H9 (cell line): ENCODE results near the gene SLC6A19. TPM values are rescaled to one million over a fixed set of nuclear protein-coding genes. Genes with fewer than 3 reads are reported as not detected.

Experiments
- DNase-seq: peaks from one replicate; pipeline ENCODE4 v3.0.0-alpha.2; 2017
- H2AFZ ChIP-seq: one replicate; pipeline ENCODE4 v1.6.1; 2013; ENCODE audit warnings: mild to moderate bottlenecking, low read length, control low read depth, moderate library complexity
- H2AK5ac ChIP-seq: 2 replicates; pipeline ENCODE4 v1.6.1; 2013; ENCODE audit warnings: low read length, control low read depth, mixed read lengths; ENCODE audit not compliant: insufficient read length
- H2BK120ac ChIP-seq: one replicate; pipeline ENCODE4 v1.6.1; 2013; ENCODE audit warnings: low read depth, mild to moderate bottlenecking, low read length, control low read depth, inconsistent platforms; ENCODE audit not compliant: poor library complexity, severe bottlenecking
- H2BK12ac ChIP-seq: 2 replicates; pipeline ENCODE4 v1.6.1; 2013; ENCODE audit warnings: low read length, control low read depth, mixed read lengths, low read depth; ENCODE audit not compliant: insufficient read length
- H2BK15ac ChIP-seq: 2 replicates; pipeline ENCODE4 v1.6.1; 2013; ENCODE audit warnings: low read depth, low read length, control low read depth
- H2BK20ac ChIP-seq: one replicate; pipeline ENCODE4 v1.6.1; 2013; ENCODE audit warnings: low read depth, mild to moderate bottlenecking, low read length, control low read depth, inconsistent platforms; ENCODE audit not compliant: poor library complexity, severe bottlenecking
- H2BK5ac ChIP-seq: 2 replicates; pipeline ENCODE4 v1.6.1; 2013; ENCODE audit warnings: low read length, control low read depth, mixed read lengths; ENCODE audit not compliant: insufficient read length
- H3K14ac ChIP-seq: 2 replicates; pipeline ENCODE4 v1.6.1; 2013; ENCODE audit warnings: low read length, control low read depth; ENCODE audit not compliant: insufficient read depth
- H3K18ac ChIP-seq: 2 replicates; pipeline ENCODE4 v1.6.1; 2013; ENCODE audit warnings: low read depth, mild to moderate bottlenecking, mixed read lengths, low read length, control low read depth; ENCODE audit not compliant: insufficient read length
- H3K23ac ChIP-seq: 2 replicates; pipeline ENCODE4 v1.6.1; 2013; ENCODE audit warnings: low read length, control low read depth, mixed read lengths, low read depth; ENCODE audit not compliant: insufficient read length
- H3K23me2 ChIP-seq: 2 replicates; pipeline ENCODE4 v1.6.1; 2013; ENCODE audit warnings: low read depth, mild to moderate bottlenecking, mixed read lengths, low read length, control low read depth; ENCODE audit not compliant: insufficient read length, poor library complexity, severe bottlenecking
- H3K27ac ChIP-seq: 2 replicates; pipeline ENCODE4 v1.5.1; 2013; ENCODE audit warnings: low read length, control low read depth, mixed read lengths, low read depth; ENCODE audit not compliant: insufficient read length
- H3K27me3 ChIP-seq: 2 replicates; pipeline ENCODE4 v1.6.1; 2013; ENCODE audit warnings: low read length, control low read depth, inconsistent platforms; ENCODE audit not compliant: insufficient read depth
- H3K4ac ChIP-seq: 2 replicates; pipeline ENCODE4 v1.6.1; 2013; ENCODE audit warnings: low read depth, mild to moderate bottlenecking, control low read depth, inconsistent platforms, low read length, moderate library complexity
- H3K4me1 ChIP-seq: 2 replicates; pipeline ENCODE4 v1.6.1; 2013; ENCODE audit warnings: low read length, control low read depth, inconsistent platforms; ENCODE audit not compliant: insufficient read depth
- H3K4me2 ChIP-seq: 2 replicates; pipeline ENCODE4 v1.6.1; 2013; ENCODE audit warnings: low read length, control low read depth, mixed read lengths; ENCODE audit not compliant: insufficient read length, insufficient read depth
- H3K56ac ChIP-seq: 2 replicates; pipeline ENCODE4 v1.6.1; 2013; ENCODE audit warnings: low read depth, mild to moderate bottlenecking, mixed read lengths, low read length, control low read depth; ENCODE audit not compliant: insufficient read length
- H3K79me1 ChIP-seq: 2 replicates; pipeline ENCODE4 v1.6.1; 2013; ENCODE audit warnings: low read depth, mild to moderate bottlenecking, moderate library complexity, low read length, control low read depth, inconsistent platforms; ENCODE audit not compliant: insufficient read depth, poor library complexity, severe bottlenecking
- H3K79me2 ChIP-seq: 2 replicates; pipeline ENCODE4 v1.6.1; 2013; ENCODE audit warnings: low read length, control low read depth, inconsistent platforms; ENCODE audit not compliant: insufficient read depth
- H3K9ac ChIP-seq: 2 replicates; pipeline ENCODE4 v1.6.1; 2013; ENCODE audit warnings: low read length, control low read depth, mixed read lengths; ENCODE audit not compliant: insufficient read length; ENCODE audit errors: extremely low read depth
- H3K9me3 ChIP-seq: one replicate; pipeline ENCODE4 v1.6.1; 2013; ENCODE audit warnings: low read depth, low read length, inconsistent platforms; ENCODE audit not compliant: control insufficient read depth
- H3T11ph ChIP-seq: one replicate; pipeline ENCODE4 v1.6.1; 2013; ENCODE audit warnings: mild to moderate bottlenecking, low read length, control low read depth, inconsistent platforms
- H4K20me1 ChIP-seq: one replicate; pipeline ENCODE4 v1.6.1; 2013; ENCODE audit not compliant: control insufficient read depth, insufficient read length, insufficient read depth
- H4K5ac ChIP-seq: 2 replicates; pipeline ENCODE4 v1.6.1; 2013; ENCODE audit warnings: low read depth, mild to moderate bottlenecking, mixed read lengths, low read length, control low read depth; ENCODE audit not compliant: insufficient read length
- H4K8ac ChIP-seq: replicated peaks from 2 replicates; pipeline ENCODE4 v1.6.1; 2013; ENCODE audit warnings: low read length, control low read depth, mixed read lengths, low read depth; ENCODE audit not compliant: insufficient read length
- H4K91ac ChIP-seq: 2 replicates; pipeline ENCODE4 v1.6.1; 2013; ENCODE audit warnings: low read depth, mild to moderate bottlenecking, moderate library complexity, mixed read lengths, low read length, control low read depth; ENCODE audit not compliant: insufficient read length
- H3K27ac Mint-ChIP-seq, 3 experiments: 2 replicates in 2 of 3; 3 replicates in 1 of 3; pipeline ENCODE4 v1.8.0; 2020 to 2021; ENCODE audit warnings: mixed read lengths in 3 of 3, mild to moderate bottlenecking in 1 of 3, moderate library complexity in 1 of 3
- H3K27me3 Mint-ChIP-seq: 2 replicates; pipeline ENCODE4 v1.8.0; 2021; ENCODE audit warnings: low read depth, mild to moderate bottlenecking, moderate library complexity, mixed read lengths
- H3K36me3 Mint-ChIP-seq, 3 experiments: 2 replicates in 2 of 3; 3 replicates in 1 of 3; pipeline ENCODE4 v1.8.0; 2020 to 2021; ENCODE audit warnings: low read depth in 3 of 3, mixed read lengths in 3 of 3; ENCODE audit not compliant: insufficient read depth in 1 of 3
- H3K4me1 Mint-ChIP-seq, 2 experiments: 2 replicates each; pipeline ENCODE4 v1.8.0; 2020; ENCODE audit warnings: mixed read lengths in 2 of 2
- H3K4me3 Mint-ChIP-seq, 2 experiments: 2 replicates in 1 of 2; 3 replicates in 1 of 2; pipeline ENCODE4 v1.8.0; 2020 to 2021; ENCODE audit warnings: mild to moderate bottlenecking in 2 of 2, mixed read lengths in 2 of 2, moderate library complexity in 1 of 2
- H3K9me3 Mint-ChIP-seq, 2 experiments: 2 replicates in 1 of 2; 3 replicates in 1 of 2; pipeline ENCODE4 v1.8.0; 2020; ENCODE audit warnings: mild to moderate bottlenecking in 2 of 2, mixed read lengths in 2 of 2, moderate library complexity in 1 of 2
- WGBS: extraction: QIAGEN DNeasy Blood & Tissue Kit; methylation state at CpG from one replicate; pipeline ENCODE4 v1.1.7; 2013; ENCODE audit warnings: missing lambda C conversion rate, low lambda C conversion rate, mixed read lengths; ENCODE audit not compliant: insufficient read length; ENCODE audit errors: extremely low coverage; 5-methylcytosine and 5-hydroxymethylcytosine counted together
- total RNA-seq: library from RNA; stranded (reverse); gene quantifications from 2 replicates; pipeline ENCODE4 v1.2.1, GENCODE V29; 2021
- TF ChIP-seq, protein P1 (sequence below): fragments of 200-600 bp; sonication (generic); conservative IDR thresholded peaks from 3 replicates; pipeline ENCODE4 v1.8.0; 2021; ENCODE audit warnings: antibody characterized with exemption, mild to moderate bottlenecking

SLC6A19 gene
- total RNA-seq, 1 experiment from 2014 or later, result not detected

DNA sequence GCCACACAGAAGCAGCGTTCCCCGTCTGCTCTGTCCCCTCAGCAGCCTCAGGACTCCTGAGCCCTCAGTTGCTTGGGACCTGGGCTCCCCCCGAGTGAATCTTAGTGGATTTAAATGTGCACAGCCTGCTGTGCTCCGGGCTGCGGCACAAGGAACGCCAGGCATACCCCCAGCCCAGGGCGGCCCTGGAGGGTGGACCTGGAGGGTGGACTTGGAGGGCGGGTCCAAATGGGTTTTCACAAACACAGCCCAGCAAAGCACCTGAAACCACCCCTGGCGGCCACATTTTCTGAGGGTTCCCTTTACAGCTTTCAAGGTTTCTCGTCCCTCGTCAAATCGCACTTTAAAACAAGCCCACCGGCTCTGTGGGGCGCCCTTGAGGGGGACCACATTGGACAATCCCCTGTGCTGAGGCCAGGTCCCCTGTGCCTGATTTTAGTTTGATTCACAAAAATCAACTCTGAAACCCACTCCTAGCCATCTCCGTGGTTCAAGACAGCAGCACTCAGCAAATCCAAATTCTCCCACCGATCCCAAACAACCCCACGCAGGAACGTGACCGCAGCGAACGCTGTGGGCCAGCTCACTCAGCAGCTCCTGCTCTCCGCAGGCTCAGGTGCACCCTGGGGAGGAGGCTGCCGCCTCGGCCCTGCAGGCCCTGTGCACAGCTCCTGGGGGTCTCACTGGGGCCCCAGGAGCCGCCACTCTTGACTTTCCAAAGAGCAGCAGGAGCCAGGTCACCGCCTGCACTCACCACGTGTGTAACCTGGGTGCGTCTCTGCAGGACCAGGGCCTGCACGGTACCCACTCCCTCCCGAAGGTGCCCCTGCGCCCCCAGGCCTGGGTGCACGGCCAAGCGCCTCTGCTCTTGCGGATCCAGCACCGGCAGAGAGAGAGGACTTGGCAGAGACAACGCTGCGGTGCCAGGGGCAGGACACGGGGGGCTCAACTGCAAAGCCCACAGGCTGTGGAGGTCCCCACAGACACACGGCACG, 64.4 kb downstream of the SLC6A19 start:
- H3K4me2 ChIP-seq, result no peak overlapping the region
- no CpG with 5 or more reads among the region's 40 CpGs for WGBS
- Mint-ChIP-seq H3K27me3 (no peaks in the 10 kb centered on the region), H3K4me1 (no peaks in the 10 kb centered on the region), H3K9me3 (no peaks in the 10 kb centered on the region), H3K27ac (peak overlapping the region in 1 of 3 experiments; percentile 44; a peak in 2 of 7 replicates), H3K36me3 (peaks cover 20 to 28% (median 21%) of the 10 kb centered on the region in 3 experiments; a peak in 6 of 7 replicates), H3K4me3 (no peak overlapping the region)
- H2BK120ac ChIP-seq, result no peak overlapping the region
- no peak overlapping the region for H3K56ac ChIP-seq
- no peak overlapping the region for H4K5ac ChIP-seq
- H2BK15ac ChIP-seq, result no peak overlapping the region
- H2AFZ ChIP-seq, result no peak overlapping the region
- no peak overlapping the region for H3T11ph ChIP-seq
- no peak overlapping the region for H2BK5ac ChIP-seq
- DNase-seq, result no peak
- H2BK20ac ChIP-seq, result no peak overlapping the region
- no peaks in the 10 kb centered on the region for H3K27me3 ChIP-seq
- H4K91ac ChIP-seq, result no peak overlapping the region
- H3K23ac ChIP-seq, result no peak overlapping the region
- H3K14ac ChIP-seq, result no peak overlapping the region
- TF ChIP-seq, protein P1, sequence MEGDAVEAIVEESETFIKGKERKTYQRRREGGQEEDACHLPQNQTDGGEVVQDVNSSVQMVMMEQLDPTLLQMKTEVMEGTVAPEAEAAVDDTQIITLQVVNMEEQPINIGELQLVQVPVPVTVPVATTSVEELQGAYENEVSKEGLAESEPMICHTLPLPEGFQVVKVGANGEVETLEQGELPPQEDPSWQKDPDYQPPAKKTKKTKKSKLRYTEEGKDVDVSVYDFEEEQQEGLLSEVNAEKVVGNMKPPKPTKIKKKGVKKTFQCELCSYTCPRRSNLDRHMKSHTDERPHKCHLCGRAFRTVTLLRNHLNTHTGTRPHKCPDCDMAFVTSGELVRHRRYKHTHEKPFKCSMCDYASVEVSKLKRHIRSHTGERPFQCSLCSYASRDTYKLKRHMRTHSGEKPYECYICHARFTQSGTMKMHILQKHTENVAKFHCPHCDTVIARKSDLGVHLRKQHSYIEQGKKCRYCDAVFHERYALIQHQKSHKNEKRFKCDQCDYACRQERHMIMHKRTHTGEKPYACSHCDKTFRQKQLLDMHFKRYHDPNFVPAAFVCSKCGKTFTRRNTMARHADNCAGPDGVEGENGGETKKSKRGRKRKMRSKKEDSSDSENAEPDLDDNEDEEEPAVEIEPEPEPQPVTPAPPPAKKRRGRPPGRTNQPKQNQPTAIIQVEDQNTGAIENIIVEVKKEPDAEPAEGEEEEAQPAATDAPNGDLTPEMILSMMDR, result no peak
- H3K79me2 ChIP-seq, result no peaks in the 10 kb centered on the region
- H3K27ac ChIP-seq, result no peak overlapping the region
- H3K4ac ChIP-seq, result no peak overlapping the region
- H3K79me1 ChIP-seq, result no peaks in the 10 kb centered on the region
- H3K18ac ChIP-seq, result no peak overlapping the region
- no peaks in the 10 kb centered on the region for H3K23me2 ChIP-seq
- no peaks in the 10 kb centered on the region for H4K20me1 ChIP-seq
- H2BK12ac ChIP-seq, result no peak overlapping the region
- H3K9me3 ChIP-seq, result peaks cover 18% of the 10 kb centered on the region
- no peak overlapping the region for H4K8ac ChIP-seq
- no peak overlapping the region for H3K9ac ChIP-seq
- H3K4me1 ChIP-seq, result no peaks in the 10 kb centered on the region
- no peak overlapping the region for H2AK5ac ChIP-seq
